HG02981 (cell line): ENCODE results near the gene CORO6.
A peak's percentile ranks its signal among the peaks of the same experiment; 100 is the strongest.
"Not testable (repeated sequence)": the region's sequence is repeated elsewhere in the genome, so short reads cannot be mapped to it uniquely, and the experiment has no call there.

Experiments used
- ATAC-seq: cut with Tn5 transposase; IDR thresholded peaks from one replicate; pipeline ENCODE4 v1.9.1; 2021; ENCODE audit warnings: mild to moderate bottlenecking, moderate library complexity; ENCODE audit not compliant: unreplicated experiment

CORO6 gene

GRCh38 chr17:29622337-29623282 is at the start of gene CORO6:
CORO6 (minus strand) TSS chr17:29622912; CDS start chr17:29621421, 1,491 bp downstream.
- ATAC-seq = peak; percentile 46

- ATAC-seq = no peak
These were observed 48.9 kb upstream of the CORO6 start for GRCh38 chr17:29671661-29672060.

GRCh38 chr17:29669266-29669665 is 46.6 kb upstream of the CORO6 start:
- no peak for ATAC-seq

GRCh38 chr17:29667969-29668368 is 45.3 kb upstream of the CORO6 start:
- ATAC-seq = no peak

GRCh38 chr17:29665481-29665810 is 42.7 kb upstream of the CORO6 start:
- no peak for ATAC-seq

- no peak for ATAC-seq
These were observed 42.2 kb upstream of the CORO6 start for GRCh38 chr17:29664743-29665480.

GRCh38 chr17:29663155-29663554 is 40.4 kb upstream of the CORO6 start:
- ATAC-seq = no peak

GRCh38 chr17:29661213-29661612 is 38.5 kb upstream of the CORO6 start:
- no peak for ATAC-seq

GRCh38 chr17:29659155-29659554 is 36.4 kb upstream of the CORO6 start:
- ATAC-seq = no peak

- no peak for ATAC-seq
These were observed 32.6 kb upstream of the CORO6 start for GRCh38 chr17:29655323-29655722.

GRCh38 chr17:29653995-29654714 is 31.4 kb upstream of the CORO6 start:
- no peak for ATAC-seq

GRCh38 chr17:29652976-29653375 is 30.3 kb upstream of the CORO6 start:
- no peak for ATAC-seq

- not testable (repeated sequence) for ATAC-seq
These were observed 29.2 kb upstream of the CORO6 start for GRCh38 chr17:29651913-29652312.

GRCh38 chr17:29650396-29650795 is 27.7 kb upstream of the CORO6 start:
- no peak for ATAC-seq

GRCh38 chr17:29649359-29649758 is 26.6 kb upstream of the CORO6 start:
- ATAC-seq = no peak

- no peak for ATAC-seq
These were observed 25.3 kb upstream of the CORO6 start for GRCh38 chr17:29648005-29648404.

- no peak for ATAC-seq
These were observed 22.9 kb upstream of the CORO6 start for GRCh38 chr17:29645515-29646051.

- no peak for ATAC-seq
These were observed 21.1 kb upstream of the CORO6 start for GRCh38 chr17:29643817-29644160.

GRCh38 chr17:29642171-29642611 is 19.5 kb upstream of the CORO6 start:
- no peak for ATAC-seq

GRCh38 chr17:29640981-29641642 is 18.4 kb upstream of the CORO6 start:
- ATAC-seq = no peak

- no peak for ATAC-seq
These were observed 17.7 kb upstream of the CORO6 start for GRCh38 chr17:29640413-29640812.
